ENCODE data around the gene SURF4.

DNA sequence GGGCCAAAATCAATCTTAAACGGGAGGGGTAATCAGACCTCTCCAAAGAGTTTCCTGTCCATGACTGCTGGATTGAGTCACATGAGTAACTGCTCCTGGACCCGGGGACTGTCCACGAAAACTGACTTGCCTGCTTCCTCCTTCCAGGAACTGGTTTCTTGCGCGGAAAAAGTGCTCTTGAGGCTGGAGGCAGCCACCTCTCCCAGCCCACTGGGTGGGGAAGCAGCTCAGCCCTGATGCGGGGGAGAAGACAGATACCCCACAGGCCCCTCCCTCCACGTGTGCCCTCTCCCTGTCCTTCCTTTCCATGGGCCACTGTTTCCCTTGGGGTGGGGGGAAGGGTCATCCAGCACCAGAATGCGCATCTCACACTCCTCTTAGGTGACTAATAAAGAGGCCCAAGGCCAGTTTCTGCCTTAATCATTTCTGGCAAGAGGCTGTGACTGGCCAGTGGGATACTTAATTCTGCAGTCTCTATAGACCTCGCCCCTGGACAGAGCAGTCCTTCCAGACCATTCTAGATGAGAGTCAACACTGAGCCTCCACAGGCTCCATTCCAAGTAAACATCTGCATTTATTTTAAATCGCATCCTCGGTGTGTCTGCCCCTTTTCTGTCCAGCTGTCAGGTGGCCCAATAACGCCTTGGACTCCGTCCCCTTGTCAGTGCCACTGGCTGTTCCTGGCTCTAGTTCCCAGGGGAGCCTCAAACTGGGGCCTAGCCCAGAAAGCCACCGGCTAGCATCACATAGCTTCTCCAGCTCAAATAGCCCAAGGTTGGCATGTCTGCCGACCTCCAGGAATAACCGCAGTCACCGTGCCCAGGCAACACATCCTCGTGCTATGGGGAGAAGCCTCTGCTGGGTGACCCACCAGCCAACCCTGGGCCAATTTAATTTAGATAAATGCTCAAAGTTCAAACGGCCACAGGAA lies 29.9 kb upstream of the SURF4 start:
- TF ChIP-seq, protein P1, sequence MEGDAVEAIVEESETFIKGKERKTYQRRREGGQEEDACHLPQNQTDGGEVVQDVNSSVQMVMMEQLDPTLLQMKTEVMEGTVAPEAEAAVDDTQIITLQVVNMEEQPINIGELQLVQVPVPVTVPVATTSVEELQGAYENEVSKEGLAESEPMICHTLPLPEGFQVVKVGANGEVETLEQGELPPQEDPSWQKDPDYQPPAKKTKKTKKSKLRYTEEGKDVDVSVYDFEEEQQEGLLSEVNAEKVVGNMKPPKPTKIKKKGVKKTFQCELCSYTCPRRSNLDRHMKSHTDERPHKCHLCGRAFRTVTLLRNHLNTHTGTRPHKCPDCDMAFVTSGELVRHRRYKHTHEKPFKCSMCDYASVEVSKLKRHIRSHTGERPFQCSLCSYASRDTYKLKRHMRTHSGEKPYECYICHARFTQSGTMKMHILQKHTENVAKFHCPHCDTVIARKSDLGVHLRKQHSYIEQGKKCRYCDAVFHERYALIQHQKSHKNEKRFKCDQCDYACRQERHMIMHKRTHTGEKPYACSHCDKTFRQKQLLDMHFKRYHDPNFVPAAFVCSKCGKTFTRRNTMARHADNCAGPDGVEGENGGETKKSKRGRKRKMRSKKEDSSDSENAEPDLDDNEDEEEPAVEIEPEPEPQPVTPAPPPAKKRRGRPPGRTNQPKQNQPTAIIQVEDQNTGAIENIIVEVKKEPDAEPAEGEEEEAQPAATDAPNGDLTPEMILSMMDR (IDR thresholded peaks at IDR 0.05; ENCODE audit: poor library complexity): no peak
- no peak for TF ChIP-seq EZH2 (IDR thresholded peaks at IDR 0.05; ENCODE audit: borderline replicate concordance)

All from hepatocyte (in vitro differentiated cells).